K562 (cell line): Measurements from ENCODE around the gene MMP21.

ENCODE experiments used
- EGR1 ChIP-seq: fragments of 450-650 bp; conservative IDR thresholded peaks from 2 replicates; pipeline ENCODE4 v1.6.1; 2017; ENCODE audit warnings: mild to moderate bottlenecking
- FOXO4 ChIP-seq: fragments of 450-650 bp; formaldehyde crosslinking; IDR thresholded peaks from 2 replicates; pipeline ENCODE4 v1.4.0; 2020; ENCODE audit warnings: mild to moderate bottlenecking, moderate library complexity
- GABPA ChIP-seq: fragments of 200-800 bp; sonication (Bioruptor generic); conservative IDR thresholded peaks from 2 replicates; pipeline ENCODE4 v1.6.1; 2016; ENCODE audit warnings: low read depth, missing genetic modification characterization, missing compliant biosample characterization
- NFE2 ChIP-seq: IDR thresholded peaks from 2 replicates; pipeline ENCODE4 v1.6.1; 2014; ENCODE audit warnings: antibody characterized with exemption, low read depth
- NFYB ChIP-seq: IDR thresholded peaks from 2 replicates; pipeline ENCODE4 v1.6.1; 2011; ENCODE audit warnings: mild to moderate bottlenecking, moderate library complexity; ENCODE audit not compliant: insufficient read length; ENCODE audit errors: extremely low read depth
- PURB ChIP-seq: sonication (generic); formaldehyde crosslinking; IDR thresholded peaks from 2 replicates; pipeline ENCODE4 v1.9.0; 2021; ENCODE audit warnings: low read depth, mild to moderate bottlenecking, missing genetic modification reagents
- RBM22 ChIP-seq: fragments of 200-400 bp; formaldehyde crosslinking; IDR thresholded peaks from 2 replicates; pipeline ENCODE4 v1.6.1; 2018; ENCODE audit warnings: low read length, low read depth; ENCODE audit not compliant: poor library complexity, severe bottlenecking
- TFAM ChIP-seq: fragments of 250-450 bp; sonication (Bioruptor Pico); conservative IDR thresholded peaks from 2 replicates; pipeline ENCODE4 v1.5.0; 2021; ENCODE audit warnings: mild to moderate bottlenecking, moderate library complexity
- ZNF639 ChIP-seq, 2 experiments: fragments of 200-800 bp in 1 of 2; sonication (Bioruptor generic) in 1 of 2; sonication (generic) in 1 of 2; formaldehyde crosslinking in 1 of 2; IDR thresholded peaks in 1 of 2; conservative IDR thresholded peaks in 1 of 2; 2 replicates each; pipeline versions ENCODE4 v1.5.0 to v1.6.1; 2016 to 2020; ENCODE audit warnings: missing compliant biosample characterization in 1 of 2, missing genetic modification characterization in 1 of 2, missing genetic modification reagents in 1 of 2
- TF ChIP-seq, protein P1 (sequence below), 3 experiments: IDR thresholded peaks in 2 of 3; conservative IDR thresholded peaks in 1 of 3; 2 replicates each; pipeline ENCODE4 v1.5.1; 2011 to 2012; ENCODE audit warnings: low read length in 3 of 3, mild to moderate bottlenecking in 3 of 3, control low read depth in 2 of 3, improper control_type of control experiment in 1 of 3, inconsistent platforms in 1 of 3, low read depth in 1 of 3, mixed read lengths in 1 of 3, moderate library complexity in 1 of 3; ENCODE audit not compliant: insufficient read depth in 2 of 3

GRCh38 chr10:125727436-125727835, 48.2 kb downstream of the MMP21 start:
- TF ChIP-seq TFAM (CRISPR knock-in tag) (no peak), ZNF639 (CRISPR knock-in tag; conservative IDR thresholded peaks at IDR 0.05 in 1 of 2, IDR thresholded peaks at IDR 0.05 in 1 of 2) (no peak), NFYB (no peak), GABPA (tag) (no peak), PURB (CRISPR knock-in tag) (no peak), FOXO4 (CRISPR knock-in tag) (no peak), RBM22 (no peak), EGR1 (no peak), NFE2 (no peak)
- TF ChIP-seq, protein P1, sequence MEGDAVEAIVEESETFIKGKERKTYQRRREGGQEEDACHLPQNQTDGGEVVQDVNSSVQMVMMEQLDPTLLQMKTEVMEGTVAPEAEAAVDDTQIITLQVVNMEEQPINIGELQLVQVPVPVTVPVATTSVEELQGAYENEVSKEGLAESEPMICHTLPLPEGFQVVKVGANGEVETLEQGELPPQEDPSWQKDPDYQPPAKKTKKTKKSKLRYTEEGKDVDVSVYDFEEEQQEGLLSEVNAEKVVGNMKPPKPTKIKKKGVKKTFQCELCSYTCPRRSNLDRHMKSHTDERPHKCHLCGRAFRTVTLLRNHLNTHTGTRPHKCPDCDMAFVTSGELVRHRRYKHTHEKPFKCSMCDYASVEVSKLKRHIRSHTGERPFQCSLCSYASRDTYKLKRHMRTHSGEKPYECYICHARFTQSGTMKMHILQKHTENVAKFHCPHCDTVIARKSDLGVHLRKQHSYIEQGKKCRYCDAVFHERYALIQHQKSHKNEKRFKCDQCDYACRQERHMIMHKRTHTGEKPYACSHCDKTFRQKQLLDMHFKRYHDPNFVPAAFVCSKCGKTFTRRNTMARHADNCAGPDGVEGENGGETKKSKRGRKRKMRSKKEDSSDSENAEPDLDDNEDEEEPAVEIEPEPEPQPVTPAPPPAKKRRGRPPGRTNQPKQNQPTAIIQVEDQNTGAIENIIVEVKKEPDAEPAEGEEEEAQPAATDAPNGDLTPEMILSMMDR (IDR thresholded peaks at IDR 0.05 in 2 of 3, conservative IDR thresholded peaks at IDR 0.05 in 1 of 3; ENCODE audit: insufficient read depth in 2 of 3, low read depth in 1 of 3, low read length in 3 of 3) = no peak
